Measurements from ENCODE around the gene KCTD10. TPM values are rescaled to one million over a fixed set of nuclear protein-coding genes. Genes with fewer than 3 reads are reported as not detected.

Gene KCTD10
- total RNA-seq, 1 donor from 2014 or later, result 128 TPM

DNA sequence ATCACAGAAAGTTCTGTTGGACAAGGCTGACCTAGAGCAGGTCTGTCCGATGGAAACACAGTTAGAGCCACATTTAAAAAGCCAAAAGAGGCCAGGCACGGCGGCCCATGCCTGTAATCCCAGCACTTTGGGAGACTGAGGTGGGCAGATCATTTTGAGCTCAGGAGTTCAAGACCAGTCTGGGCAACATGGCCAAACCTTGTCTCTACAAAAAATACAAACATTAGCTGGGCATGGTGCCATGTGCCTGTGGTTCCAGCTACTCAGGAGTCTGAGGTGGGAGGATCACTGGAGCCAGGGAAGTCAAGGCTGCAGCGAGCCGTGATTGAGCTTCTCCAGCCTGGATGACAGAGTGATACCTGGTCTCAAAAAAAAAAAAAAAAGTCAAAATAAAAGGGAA, 15.3 kb upstream of the KCTD10 start:
- TF ChIP-seq, protein P1, sequence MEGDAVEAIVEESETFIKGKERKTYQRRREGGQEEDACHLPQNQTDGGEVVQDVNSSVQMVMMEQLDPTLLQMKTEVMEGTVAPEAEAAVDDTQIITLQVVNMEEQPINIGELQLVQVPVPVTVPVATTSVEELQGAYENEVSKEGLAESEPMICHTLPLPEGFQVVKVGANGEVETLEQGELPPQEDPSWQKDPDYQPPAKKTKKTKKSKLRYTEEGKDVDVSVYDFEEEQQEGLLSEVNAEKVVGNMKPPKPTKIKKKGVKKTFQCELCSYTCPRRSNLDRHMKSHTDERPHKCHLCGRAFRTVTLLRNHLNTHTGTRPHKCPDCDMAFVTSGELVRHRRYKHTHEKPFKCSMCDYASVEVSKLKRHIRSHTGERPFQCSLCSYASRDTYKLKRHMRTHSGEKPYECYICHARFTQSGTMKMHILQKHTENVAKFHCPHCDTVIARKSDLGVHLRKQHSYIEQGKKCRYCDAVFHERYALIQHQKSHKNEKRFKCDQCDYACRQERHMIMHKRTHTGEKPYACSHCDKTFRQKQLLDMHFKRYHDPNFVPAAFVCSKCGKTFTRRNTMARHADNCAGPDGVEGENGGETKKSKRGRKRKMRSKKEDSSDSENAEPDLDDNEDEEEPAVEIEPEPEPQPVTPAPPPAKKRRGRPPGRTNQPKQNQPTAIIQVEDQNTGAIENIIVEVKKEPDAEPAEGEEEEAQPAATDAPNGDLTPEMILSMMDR (IDR thresholded peaks at IDR 0.05; ENCODE audit: unreplicated experiment), result no peak
- Mint-ChIP-seq H3K4me3 (ENCODE audit: unreplicated experiment) (no peak overlapping the region), H3K36me3 (ENCODE audit: low read depth, unreplicated experiment) (peaks cover 60% of the 10 kb centered on the region)

DNA sequence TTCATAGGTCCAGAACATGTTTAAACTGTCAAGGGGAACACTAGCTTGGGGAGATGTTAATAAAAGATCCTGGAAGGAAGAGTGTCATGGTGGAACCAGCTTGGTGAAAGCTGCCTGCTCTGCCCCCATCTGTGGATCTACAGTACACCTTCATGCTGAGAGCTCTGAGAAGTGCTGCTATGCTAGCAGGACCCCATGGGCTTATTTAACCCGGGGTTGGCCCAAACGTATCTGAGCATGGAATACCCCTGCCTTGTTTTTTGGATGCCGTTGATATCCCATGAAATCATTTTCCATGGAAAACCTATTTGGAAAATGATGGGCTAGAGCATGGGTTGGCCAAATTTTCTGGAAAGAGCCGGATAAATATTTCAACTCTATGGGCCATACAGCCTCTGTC, 14.6 kb upstream of the KCTD10 start:
- peaks cover 2% of the 10 kb centered on the region for H3K27me3 Mint-ChIP-seq (ENCODE audit: unreplicated experiment)
- peaks cover 59% of the 10 kb centered on the region for H3K36me3 Mint-ChIP-seq (ENCODE audit: low read depth, unreplicated experiment)
- no peak overlapping the region for H3K27ac Mint-ChIP-seq (ENCODE audit: unreplicated experiment)
- DNase-seq (ENCODE audit: low spot score), result no peak
- TF ChIP-seq, protein P1 (IDR thresholded peaks at IDR 0.05; ENCODE audit: unreplicated experiment), result no peak
- H3K9me3 Mint-ChIP-seq (ENCODE audit: unreplicated experiment), result no peaks in the 10 kb centered on the region
- no peaks in the 10 kb centered on the region for H3K4me1 Mint-ChIP-seq (ENCODE audit: unreplicated experiment)
- H3K4me3 Mint-ChIP-seq (ENCODE audit: unreplicated experiment), result no peak overlapping the region

More for the DNA sequence above, 15.3 kb upstream of the KCTD10 start:
- no peaks in the 10 kb centered on the region for H3K4me1 Mint-ChIP-seq (ENCODE audit: unreplicated experiment)
- H3K9me3 Mint-ChIP-seq (ENCODE audit: unreplicated experiment), result no peaks in the 10 kb centered on the region
- no peak overlapping the region for H3K27ac Mint-ChIP-seq (ENCODE audit: unreplicated experiment)
- peaks cover 2% of the 10 kb centered on the region for H3K27me3 Mint-ChIP-seq (ENCODE audit: unreplicated experiment)
- no peak for DNase-seq (ENCODE audit: low spot score)

DNA sequence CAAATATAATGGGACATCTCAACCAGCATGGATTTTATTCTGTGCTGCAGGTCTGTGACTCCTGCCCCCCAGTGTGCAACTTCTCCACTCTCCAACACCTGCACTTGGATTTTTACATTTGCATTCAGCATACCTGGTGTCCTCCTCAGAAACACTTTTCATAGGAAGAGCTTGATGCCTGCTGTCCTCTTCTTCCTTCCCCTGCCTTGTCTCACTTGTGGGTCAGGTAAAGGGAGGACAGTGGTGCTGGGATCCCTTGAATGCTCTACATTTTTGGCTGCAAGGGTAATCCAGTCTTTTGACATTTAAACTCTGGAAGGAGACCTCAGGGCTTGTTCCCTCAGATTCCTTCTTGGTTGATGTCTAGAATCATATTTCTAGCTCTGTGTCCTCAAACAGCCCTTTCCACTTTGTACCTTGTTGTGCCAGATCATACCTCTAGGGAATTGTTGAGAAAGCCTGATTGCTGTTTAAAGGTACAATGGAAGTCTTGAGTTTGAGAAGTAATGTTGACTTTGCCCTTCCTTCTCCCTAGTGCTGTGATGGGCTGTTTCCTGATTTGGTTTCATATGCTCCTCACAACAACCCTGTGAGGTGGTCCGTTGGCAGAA, 13.0 kb upstream of the KCTD10 start:
- peaks cover 50% of the 10 kb centered on the region for H3K36me3 Mint-ChIP-seq (ENCODE audit: low read depth, unreplicated experiment)
- TF ChIP-seq, protein P1 (IDR thresholded peaks at IDR 0.05; ENCODE audit: unreplicated experiment), result no peak
- H3K4me1 Mint-ChIP-seq (ENCODE audit: unreplicated experiment), result no peaks in the 10 kb centered on the region
- no peak overlapping the region for H3K4me3 Mint-ChIP-seq (ENCODE audit: unreplicated experiment)
- H3K9me3 Mint-ChIP-seq (ENCODE audit: unreplicated experiment), result no peaks in the 10 kb centered on the region
- no peak for DNase-seq (ENCODE audit: low spot score)
- peaks cover 2% of the 10 kb centered on the region for H3K27me3 Mint-ChIP-seq (ENCODE audit: unreplicated experiment)
- H3K27ac Mint-ChIP-seq (ENCODE audit: unreplicated experiment), result no peak overlapping the region

DNA sequence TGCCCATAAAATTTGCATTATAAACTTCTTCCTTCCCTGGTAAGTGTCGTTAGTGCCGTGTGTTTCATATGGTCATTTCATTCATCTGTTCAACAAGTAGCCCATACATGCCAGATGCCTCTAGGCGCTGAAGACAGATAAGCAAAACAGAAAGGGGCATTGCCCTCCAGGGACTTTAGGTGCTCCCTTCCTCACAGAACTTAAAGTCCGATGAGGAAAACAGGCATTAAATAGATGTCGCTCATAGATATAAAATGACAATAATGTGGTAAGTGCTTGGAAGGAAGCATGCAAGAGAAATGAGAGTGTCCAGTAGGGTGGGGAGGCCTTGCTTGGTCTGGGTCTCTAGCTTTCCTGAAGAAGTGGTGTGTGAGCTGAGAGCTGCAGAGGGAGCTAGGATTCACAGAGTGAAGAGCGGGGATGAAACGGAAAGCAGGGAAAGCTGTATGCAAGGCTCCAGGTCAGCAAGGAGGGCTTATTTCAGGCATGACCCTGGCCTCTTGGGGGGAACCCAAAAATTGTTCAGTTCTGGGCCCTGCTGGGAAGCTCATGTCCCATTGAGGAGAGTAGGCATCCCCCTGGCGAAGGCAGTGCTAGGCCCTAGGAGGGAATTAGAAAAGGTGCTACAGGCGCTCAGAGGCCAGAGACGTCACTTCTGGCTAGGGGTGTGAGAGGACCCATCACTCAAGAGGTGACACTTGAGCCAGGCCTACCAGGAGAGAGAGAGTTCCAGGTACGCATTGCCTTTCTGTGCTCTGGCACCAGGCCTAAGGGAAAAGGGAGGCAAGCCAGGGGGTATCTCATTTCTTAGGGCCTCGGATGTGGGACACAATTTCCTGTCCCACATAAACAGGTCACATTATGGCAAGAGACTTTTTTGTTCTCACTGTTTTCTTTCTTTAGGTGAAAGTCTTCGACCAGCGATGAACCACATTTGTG, 12.2 kb upstream of the KCTD10 start:
- TF ChIP-seq, protein P1 (IDR thresholded peaks at IDR 0.05; ENCODE audit: unreplicated experiment), result no peak
- no peak overlapping the region for H3K27ac Mint-ChIP-seq (ENCODE audit: unreplicated experiment)
- no peaks in the 10 kb centered on the region for H3K4me1 Mint-ChIP-seq (ENCODE audit: unreplicated experiment)
- H3K4me3 Mint-ChIP-seq (ENCODE audit: unreplicated experiment), result peak overlapping the region; percentile 17
- peaks cover 43% of the 10 kb centered on the region for H3K36me3 Mint-ChIP-seq (ENCODE audit: low read depth, unreplicated experiment)
- H3K27me3 Mint-ChIP-seq (ENCODE audit: unreplicated experiment), result peaks cover 2% of the 10 kb centered on the region
- no peak for DNase-seq (ENCODE audit: low spot score)
- no peaks in the 10 kb centered on the region for H3K9me3 Mint-ChIP-seq (ENCODE audit: unreplicated experiment)

All from endothelial cell (in vitro differentiated cells).